Nephron (organoid): ENCODE data around the gene NBPF4.
"Not testable (repeated sequence)": the region's sequence is repeated elsewhere in the genome, so short reads cannot be mapped to it uniquely, and the experiment has no call there.

Experiments
- H3K27ac Mint-ChIP-seq, 3 experiments: 2 replicates each; pipeline ENCODE4 v1.8.0; 2020; ENCODE audit warnings: mixed read lengths in 3 of 3, mild to moderate bottlenecking in 2 of 3, moderate library complexity in 1 of 3
- H3K27me3 Mint-ChIP-seq: 2 replicates; pipeline ENCODE4 v1.8.0; 2021; ENCODE audit warnings: low read depth, mild to moderate bottlenecking, moderate library complexity, mixed read lengths
- H3K36me3 Mint-ChIP-seq: 2 replicates; pipeline ENCODE4 v1.8.0; 2020; ENCODE audit warnings: low read depth, mixed read lengths
- H3K4me1 Mint-ChIP-seq: 2 replicates; pipeline ENCODE4 v1.8.0; 2020; ENCODE audit warnings: mixed read lengths
- H3K4me3 Mint-ChIP-seq, 3 experiments: 2 replicates each; pipeline ENCODE4 v1.8.0; 2020; ENCODE audit warnings: mild to moderate bottlenecking in 3 of 3, mixed read lengths in 3 of 3, moderate library complexity in 2 of 3
- H3K9me3 Mint-ChIP-seq: 2 replicates; pipeline ENCODE4 v1.8.0; 2020; ENCODE audit warnings: mixed read lengths

Gene NBPF4, protein sequence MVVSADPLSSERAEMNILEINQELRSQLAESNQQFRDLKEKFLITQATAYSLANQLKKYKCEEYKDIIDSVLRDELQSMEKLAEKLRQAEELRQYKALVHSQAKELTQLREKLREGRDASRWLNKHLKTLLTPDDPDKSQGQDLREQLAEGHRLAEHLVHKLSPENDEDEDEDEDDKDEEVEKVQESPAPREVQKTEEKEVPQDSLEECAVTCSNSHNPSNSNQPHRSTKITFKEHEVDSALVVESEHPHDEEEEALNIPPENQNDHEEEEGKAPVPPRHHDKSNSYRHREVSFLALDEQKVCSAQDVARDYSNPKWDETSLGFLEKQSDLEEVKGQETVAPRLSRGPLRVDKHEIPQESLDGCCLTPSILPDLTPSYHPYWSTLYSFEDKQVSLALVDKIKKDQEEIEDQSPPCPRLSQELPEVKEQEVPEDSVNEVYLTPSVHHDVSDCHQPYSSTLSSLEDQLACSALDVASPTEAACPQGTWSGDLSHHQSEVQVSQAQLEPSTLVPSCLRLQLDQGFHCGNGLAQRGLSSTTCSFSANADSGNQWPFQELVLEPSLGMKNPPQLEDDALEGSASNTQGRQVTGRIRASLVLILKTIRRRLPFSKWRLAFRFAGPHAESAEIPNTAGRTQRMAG

DNA sequence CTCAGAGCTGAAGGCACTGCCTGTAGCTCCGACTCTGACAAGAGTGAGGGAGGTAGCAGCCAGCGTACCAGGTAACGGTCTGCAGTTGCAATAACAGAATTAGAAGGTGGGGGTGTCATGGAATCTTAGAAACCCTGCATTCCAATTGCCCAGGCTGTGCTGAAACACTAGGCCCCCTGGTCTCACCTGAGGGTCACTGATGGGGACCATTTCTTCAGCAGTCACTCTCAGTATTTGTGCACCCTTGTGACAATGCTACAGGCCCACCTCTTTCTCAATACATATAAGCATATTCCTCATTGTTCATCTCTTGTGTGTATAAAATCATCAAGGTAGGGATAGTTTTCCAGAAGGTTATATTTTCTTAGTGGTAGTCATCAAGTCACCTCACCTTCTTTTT is at the start of gene NBPF4:
NBPF4 (minus strand) TSS at position 101 of the 400 bp plus-strand sequence. CDS start 315 bp downstream, outside the sequence.
- not testable (repeated sequence) for H3K4me1 Mint-ChIP-seq, H3K36me3 Mint-ChIP-seq

DNA sequence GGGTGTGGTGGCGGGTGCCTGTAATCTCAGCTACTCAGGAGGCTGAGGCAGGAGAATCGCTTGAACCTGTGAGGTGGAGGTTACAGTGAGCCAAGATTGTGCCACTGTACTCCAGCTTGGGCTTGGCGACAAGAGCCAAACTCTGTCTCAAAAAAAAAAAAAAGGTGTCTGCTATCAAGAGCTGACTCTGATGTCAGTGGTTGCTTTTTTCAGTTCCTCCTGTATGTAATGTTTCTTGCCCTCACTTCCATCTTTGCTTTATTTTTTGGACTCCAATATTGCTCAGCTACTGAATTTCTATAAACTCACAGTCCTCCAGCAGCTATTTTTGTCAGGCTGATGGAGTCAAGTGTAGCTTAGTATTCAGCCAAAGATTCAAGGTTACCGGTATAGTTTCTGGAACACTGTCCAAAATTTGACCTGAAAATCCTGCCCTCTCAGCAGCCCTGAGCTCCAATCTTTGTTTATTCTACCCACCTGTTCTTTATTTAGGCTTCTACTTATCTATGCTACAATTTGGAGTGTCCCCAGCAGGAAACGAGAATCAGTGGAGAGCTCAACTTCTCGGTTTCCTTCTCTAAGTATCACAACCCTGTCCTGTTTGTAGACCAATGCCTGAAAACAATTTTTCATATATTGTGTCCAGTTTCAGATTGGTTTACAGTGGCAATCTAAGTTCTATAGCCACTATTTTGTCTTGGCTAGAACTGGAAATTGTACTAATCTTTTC is 38.8 kb upstream of the NBPF4 start:
- H3K4me3 Mint-ChIP-seq, H3K36me3 Mint-ChIP-seq, H3K27ac Mint-ChIP-seq, H3K4me1 Mint-ChIP-seq, H3K9me3 Mint-ChIP-seq, H3K27me3 Mint-ChIP-seq: not testable (repeated sequence)

More for the DNA sequence above, at the start of gene NBPF4:
- not testable (repeated sequence) for H3K9me3 Mint-ChIP-seq, H3K27ac Mint-ChIP-seq, H3K27me3 Mint-ChIP-seq, H3K4me3 Mint-ChIP-seq

DNA sequence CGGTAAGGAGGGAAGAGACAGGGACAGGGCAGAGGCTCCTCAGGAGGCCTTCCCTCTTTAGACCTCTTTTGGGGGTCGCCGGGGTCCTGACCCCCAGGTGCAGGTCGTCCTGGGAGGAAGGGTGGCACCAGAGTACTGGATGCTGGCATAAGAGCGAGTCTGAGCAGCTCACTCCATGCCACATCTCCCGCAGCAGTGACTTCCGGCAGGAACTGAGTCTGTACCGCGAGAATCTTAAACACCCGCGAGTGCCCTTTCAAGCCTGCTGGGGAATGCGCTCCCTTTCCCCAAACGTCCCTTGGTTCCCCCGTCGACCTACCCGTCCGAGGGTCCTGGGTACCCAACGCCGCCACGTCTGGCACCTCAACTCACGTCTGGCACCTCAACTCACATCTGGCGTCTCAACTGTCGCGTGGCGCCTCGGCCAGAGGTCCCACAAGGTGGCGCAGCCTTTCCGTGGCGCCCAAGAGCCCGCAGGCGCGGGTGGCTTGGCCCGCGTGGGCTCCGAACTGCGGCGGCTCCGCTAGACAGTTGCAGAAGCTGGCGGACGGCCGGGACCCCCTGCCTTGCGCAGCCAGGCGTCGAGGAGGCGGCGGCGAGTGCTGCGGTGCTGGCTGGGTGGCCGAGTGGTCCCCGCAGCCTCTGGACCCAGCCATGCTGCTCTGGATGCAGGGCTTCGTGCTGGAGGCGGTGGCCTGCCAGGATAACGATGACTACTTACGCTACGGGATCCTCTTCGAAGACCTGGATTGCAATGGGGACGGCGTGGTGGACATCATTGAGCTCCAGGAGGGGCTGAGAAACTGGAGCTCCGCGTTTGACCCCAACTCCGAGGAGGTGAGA is 28.8 kb upstream of the NBPF4 start:
- not testable (repeated sequence) for H3K4me1 Mint-ChIP-seq, H3K4me3 Mint-ChIP-seq

DNA sequence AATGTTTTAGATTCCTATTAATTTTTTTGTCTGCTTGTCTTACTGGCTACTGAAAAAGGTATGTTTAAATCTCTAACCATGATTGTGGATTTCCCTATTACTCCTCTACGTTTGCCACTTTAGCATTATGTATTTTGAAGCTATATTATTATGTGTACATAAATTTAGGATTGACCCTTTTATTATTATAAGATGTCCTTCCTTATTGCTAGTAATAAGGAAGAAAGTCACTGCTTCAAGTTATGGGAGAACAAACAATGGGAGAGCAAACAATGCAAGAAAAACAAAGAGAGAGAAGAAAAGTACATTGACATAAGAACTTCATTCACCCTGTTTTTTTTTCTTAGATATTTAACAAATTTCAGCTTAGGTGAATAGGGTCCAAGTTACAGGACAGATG is 23.2 kb upstream of the NBPF4 start:
- not testable (repeated sequence) for H3K4me3 Mint-ChIP-seq, H3K9me3 Mint-ChIP-seq, H3K4me1 Mint-ChIP-seq, H3K27ac Mint-ChIP-seq, H3K27me3 Mint-ChIP-seq, H3K36me3 Mint-ChIP-seq

More for the DNA sequence above, 28.8 kb upstream of the NBPF4 start:
- H3K9me3 Mint-ChIP-seq, H3K27me3 Mint-ChIP-seq, H3K36me3 Mint-ChIP-seq, H3K27ac Mint-ChIP-seq: not testable (repeated sequence)

GRCh38 chr1:108261967-108262366 is 18.1 kb upstream of the NBPF4 start:
- not testable (repeated sequence) for H3K27ac Mint-ChIP-seq, H3K4me3 Mint-ChIP-seq, H3K9me3 Mint-ChIP-seq, H3K4me1 Mint-ChIP-seq, H3K27me3 Mint-ChIP-seq, H3K36me3 Mint-ChIP-seq

GRCh38 chr1:108261519-108261918 is 17.6 kb upstream of the NBPF4 start:
- H3K27me3 Mint-ChIP-seq, H3K27ac Mint-ChIP-seq, H3K4me3 Mint-ChIP-seq, H3K9me3 Mint-ChIP-seq, H3K4me1 Mint-ChIP-seq, H3K36me3 Mint-ChIP-seq: not testable (repeated sequence)

GRCh38 chr1:108260578-108261259 is 16.8 kb upstream of the NBPF4 start:
- H3K4me1 Mint-ChIP-seq, H3K4me3 Mint-ChIP-seq, H3K9me3 Mint-ChIP-seq, H3K36me3 Mint-ChIP-seq, H3K27me3 Mint-ChIP-seq, H3K27ac Mint-ChIP-seq: not testable (repeated sequence)

DNA sequence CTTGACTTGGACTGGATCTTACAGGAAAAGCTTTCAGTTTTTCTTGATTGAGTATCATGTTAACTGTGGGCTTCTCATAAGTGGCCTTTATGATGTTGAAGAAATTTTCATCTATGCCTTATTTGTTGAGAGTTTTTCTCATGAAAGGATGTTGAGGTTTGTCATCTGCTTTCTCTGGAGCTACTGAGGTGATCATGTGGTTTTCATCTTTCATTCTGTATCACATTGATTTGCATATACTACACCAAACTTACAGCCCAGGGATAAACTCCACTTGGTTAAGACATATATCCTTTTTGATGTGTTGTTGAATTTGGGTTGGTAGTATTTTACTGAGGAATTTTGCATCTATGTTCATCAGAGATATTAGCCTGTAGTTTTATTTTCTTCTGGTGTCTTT is 11.6 kb upstream of the NBPF4 start:
- H3K4me3 Mint-ChIP-seq, H3K27ac Mint-ChIP-seq, H3K27me3 Mint-ChIP-seq, H3K4me1 Mint-ChIP-seq, H3K9me3 Mint-ChIP-seq, H3K36me3 Mint-ChIP-seq: not testable (repeated sequence)

GRCh38 chr1:108239426-108239825 is 4.5 kb downstream of the NBPF4 start:
- not testable (repeated sequence) for H3K9me3 Mint-ChIP-seq, H3K27me3 Mint-ChIP-seq, H3K4me3 Mint-ChIP-seq, H3K36me3 Mint-ChIP-seq, H3K27ac Mint-ChIP-seq, H3K4me1 Mint-ChIP-seq

DNA sequence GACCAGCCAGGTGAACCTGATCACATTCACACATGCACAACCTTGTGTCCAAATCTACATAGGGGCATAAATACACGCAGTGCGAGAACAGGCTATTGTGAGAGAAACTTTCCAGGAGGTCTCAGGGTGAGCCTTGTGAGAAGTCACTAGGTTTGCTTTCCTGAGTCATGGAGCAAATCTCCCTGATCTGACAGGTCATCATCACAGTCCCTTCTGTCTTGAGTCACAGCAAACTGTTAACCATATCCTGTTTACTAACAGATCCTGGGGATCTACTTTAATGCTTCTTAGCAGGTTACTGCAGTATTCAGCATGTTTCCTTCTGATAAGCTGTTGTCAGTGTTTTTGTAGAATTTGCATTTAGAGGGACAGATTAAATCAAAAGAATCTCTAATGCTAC is 8.6 kb downstream of the NBPF4 start:
- not testable (repeated sequence) for H3K36me3 Mint-ChIP-seq, H3K9me3 Mint-ChIP-seq, H3K27me3 Mint-ChIP-seq, H3K4me1 Mint-ChIP-seq, H3K4me3 Mint-ChIP-seq, H3K27ac Mint-ChIP-seq

DNA sequence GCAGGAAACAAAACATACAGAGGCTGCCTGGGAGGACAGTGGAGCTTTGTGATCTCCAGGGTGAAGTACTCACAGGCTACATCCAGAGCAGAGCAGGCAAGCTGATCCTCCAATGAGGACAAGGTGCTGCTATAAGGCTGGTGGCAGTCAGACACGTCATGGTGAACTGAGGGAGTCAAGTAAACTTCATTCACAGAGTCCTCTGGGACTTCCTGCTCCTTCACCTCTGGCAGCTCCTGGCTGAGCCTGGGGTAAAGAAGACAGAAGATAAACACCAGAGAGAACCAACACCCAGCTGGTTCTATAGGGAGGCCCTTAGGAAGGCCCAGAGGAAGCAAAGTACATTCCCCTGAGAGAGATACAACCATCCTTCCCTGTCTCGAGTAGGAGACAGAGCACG is 11.7 kb downstream of the NBPF4 start:
- not testable (repeated sequence) for H3K4me3 Mint-ChIP-seq, H3K27me3 Mint-ChIP-seq, H3K4me1 Mint-ChIP-seq, H3K9me3 Mint-ChIP-seq, H3K36me3 Mint-ChIP-seq, H3K27ac Mint-ChIP-seq

- H3K4me3 Mint-ChIP-seq, H3K4me1 Mint-ChIP-seq, H3K36me3 Mint-ChIP-seq, H3K27me3 Mint-ChIP-seq, H3K9me3 Mint-ChIP-seq, H3K27ac Mint-ChIP-seq: not testable (repeated sequence)
Observed at GRCh38 chr1:108229976-108230375, 13.9 kb downstream of the NBPF4 start.

DNA sequence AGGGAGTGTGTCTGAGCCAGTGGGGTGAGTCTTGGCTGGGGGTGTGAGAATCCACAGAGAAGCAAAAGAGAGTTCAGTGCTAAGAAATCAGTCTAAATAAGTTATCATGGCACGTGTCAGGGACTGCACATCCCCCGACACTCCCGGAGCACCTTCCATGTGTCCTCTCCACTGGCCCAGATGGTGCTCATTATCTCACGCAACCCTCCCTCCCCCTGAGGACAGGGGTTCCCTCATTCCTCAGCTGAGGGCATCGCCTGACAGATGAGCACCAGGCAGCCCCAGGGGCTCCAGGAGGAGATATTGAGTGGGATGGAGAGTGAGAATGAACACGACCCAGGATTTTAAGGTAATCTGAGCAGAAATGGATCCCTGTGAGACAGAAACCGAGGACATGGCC is 16.1 kb downstream of the NBPF4 start:
- H3K4me1 Mint-ChIP-seq, H3K9me3 Mint-ChIP-seq, H3K36me3 Mint-ChIP-seq, H3K4me3 Mint-ChIP-seq, H3K27ac Mint-ChIP-seq, H3K27me3 Mint-ChIP-seq: not testable (repeated sequence)

DNA sequence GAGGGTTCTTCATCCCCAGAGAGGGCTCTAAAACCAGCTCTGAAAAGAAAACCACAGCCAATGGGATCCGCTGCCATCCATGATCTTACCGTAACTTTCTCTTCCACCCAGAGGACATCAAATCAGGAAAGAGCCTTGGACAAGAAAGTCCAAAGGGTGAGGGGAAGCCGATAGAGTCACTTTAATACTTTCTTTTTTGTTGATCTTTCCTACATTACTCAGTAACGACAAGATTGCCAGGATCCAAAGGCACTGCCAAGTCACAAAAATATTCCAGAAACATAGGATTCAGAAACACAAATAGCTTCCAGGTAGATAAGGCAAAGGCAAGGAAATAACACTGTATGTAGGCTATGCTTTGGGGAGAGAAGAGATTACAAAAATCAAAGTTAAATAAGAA is 17.0 kb downstream of the NBPF4 start:
- H3K9me3 Mint-ChIP-seq, H3K4me1 Mint-ChIP-seq, H3K27me3 Mint-ChIP-seq, H3K27ac Mint-ChIP-seq, H3K4me3 Mint-ChIP-seq, H3K36me3 Mint-ChIP-seq: not testable (repeated sequence)
